Stomach (tissue), 9 donors: ENCODE measurements around the gene UBE2U. TPM values are rescaled to one million over a fixed set of nuclear protein-coding genes. Genes with fewer than 3 reads are reported as not detected.

Experiments
- DNase-seq, 2 donors: peaks; one replicate each; pipeline versions ENCODE4 v3.0.0 to v3.0.0-alpha.2; 2013 to 2019
- H3K27ac ChIP-seq, 5 donors: fragments of 200-600 bp in 4 of 5; sonication (generic) in 4 of 5; one replicate each; pipeline ENCODE4 v1.5.1; 2013 to 2019; ENCODE audit warnings: mild to moderate bottlenecking in 1 of 5, moderate library complexity in 1 of 5
- H3K27me3 ChIP-seq, 3 donors: fragments of 200-600 bp; sonication (generic); one replicate each; pipeline ENCODE4 v1.5.1; 2017 to 2019; ENCODE audit warnings: mixed run types in 1 of 3
- H3K36me3 ChIP-seq, 4 donors: fragments of 200-600 bp; sonication (generic); 1 replicate in 3 of 4; 2 replicates in 1 of 4; pipeline ENCODE4 v1.5.1; 2016 to 2019
- H3K4me1 ChIP-seq, 4 donors: fragments of 200-600 bp; sonication (generic); one replicate each; pipeline ENCODE4 v1.5.1; 2016 to 2019
- H3K4me3 ChIP-seq, 4 donors: fragments of 200-600 bp; sonication (generic) in 3 of 4; one replicate each; pipeline ENCODE4 v1.5.1; 2016 to 2019; ENCODE audit warnings: mild to moderate bottlenecking in 1 of 4
- H3K9me3 ChIP-seq, 4 donors: fragments of 200-600 bp; sonication (generic); one replicate each; pipeline ENCODE4 v1.5.1; 2016 to 2019
- EP300 ChIP-seq: sonication (generic); formaldehyde crosslinking; IDR thresholded peaks from one replicate; pipeline ENCODE4 v1.6.1; 2017; ENCODE audit warnings: antibody characterized with exemption
- POLR2A ChIP-seq, 4 donors: fragments of 450-650 bp; IDR thresholded peaks; one replicate each; pipeline ENCODE4 v1.6.1; 2016; ENCODE audit warnings: antibody characterized with exemption in 4 of 4, control low read depth in 2 of 4, mild to moderate bottlenecking in 1 of 4, moderate library complexity in 1 of 4
- POLR2AphosphoS5 ChIP-seq, 3 donors: sonication (generic); formaldehyde crosslinking; IDR thresholded peaks; one replicate each; pipeline ENCODE4 v1.6.1; 2016; ENCODE audit warnings: antibody characterized with exemption in 3 of 3
- WGBS, 5 donors: extraction: QIAGEN DNeasy Blood & Tissue Kit in 3 of 5; methylation state at CpG; one replicate each; pipeline versions ENCODE4 v1.1.5 to v1.1.7; 2013 to 2018; 5-methylcytosine and 5-hydroxymethylcytosine counted together
- intact Hi-C: fragments of 100-400 bp; cut with DNase I; formaldehyde crosslinking; loops from one replicate; pipeline ENCODE4 v1.15.1; 2023; ENCODE audit warnings: low total_unique reads
- polyA plus RNA-seq, 3 donors: library from polyadenylated mRNA; stranded (reverse); fragments of 200-250 nt; gene quantifications; one replicate each; pipeline ENCODE4 v1.2.3, GENCODE V29; 2013
- total RNA-seq, 5 donors: library from RNA; depleted of rRNA; stranded (reverse); fragments of >200 nt; gene quantifications; one replicate each; pipeline versions ENCODE4 v1.1.0 to v1.2.3, GENCODE V29; 2014 to 2016
- TF ChIP-seq, protein P1 (sequence below), 7 experiments: fragments of 450-650 bp in 4 of 7; fragments of 200-600 bp in 3 of 7; sonication (generic) in 3 of 7; IDR thresholded peaks; one replicate each; pipeline ENCODE4 v1.5.1; 2016 to 2019; ENCODE audit warnings: antibody characterized with exemption in 7 of 7, control low read depth in 2 of 7, mild to moderate bottlenecking in 1 of 7
- donor health status: healthy with polysubstance abuse.
- donor health status: Bipolar disorder and iron deficiency.
- donor health status: healthy.

Gene UBE2U
- total and polyA plus RNA-seq, 8 donors, result 0.08 TPM; not detected in 7

DNA sequence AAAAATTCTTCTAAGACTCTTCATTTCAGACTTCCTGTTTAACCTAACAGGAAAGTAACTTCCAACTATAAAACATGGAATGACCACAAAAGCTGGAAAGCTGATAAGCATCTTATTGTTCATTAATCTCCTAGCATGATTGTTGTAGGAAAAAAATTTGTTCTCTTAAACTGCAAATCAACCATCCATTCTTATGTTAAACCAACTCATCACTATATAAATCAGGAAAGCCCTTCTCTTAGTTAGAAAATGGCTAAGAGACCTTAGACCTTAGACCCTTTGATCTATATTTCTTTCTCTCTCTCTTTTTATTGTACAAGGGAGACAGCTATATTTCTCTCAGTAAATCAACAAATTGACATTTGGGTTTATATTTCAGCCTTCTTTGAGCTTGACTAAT, 101.4 kb downstream of the UBE2U start:
- Histone ChIP-seq H3K27me3 (no peaks in the 10 kb centered on the region), H3K9me3 (no peaks in the 10 kb centered on the region), H3K36me3 (no peaks in the 10 kb centered on the region), H3K4me1 (no peaks in the 10 kb centered on the region), H3K27ac (no peak overlapping the region), H3K4me3 (no peak overlapping the region)
- TF ChIP-seq POLR2A (IDR thresholded peaks at IDR 0.05), result no peak
- TF ChIP-seq EP300, result no peak
- TF ChIP-seq, protein P1, sequence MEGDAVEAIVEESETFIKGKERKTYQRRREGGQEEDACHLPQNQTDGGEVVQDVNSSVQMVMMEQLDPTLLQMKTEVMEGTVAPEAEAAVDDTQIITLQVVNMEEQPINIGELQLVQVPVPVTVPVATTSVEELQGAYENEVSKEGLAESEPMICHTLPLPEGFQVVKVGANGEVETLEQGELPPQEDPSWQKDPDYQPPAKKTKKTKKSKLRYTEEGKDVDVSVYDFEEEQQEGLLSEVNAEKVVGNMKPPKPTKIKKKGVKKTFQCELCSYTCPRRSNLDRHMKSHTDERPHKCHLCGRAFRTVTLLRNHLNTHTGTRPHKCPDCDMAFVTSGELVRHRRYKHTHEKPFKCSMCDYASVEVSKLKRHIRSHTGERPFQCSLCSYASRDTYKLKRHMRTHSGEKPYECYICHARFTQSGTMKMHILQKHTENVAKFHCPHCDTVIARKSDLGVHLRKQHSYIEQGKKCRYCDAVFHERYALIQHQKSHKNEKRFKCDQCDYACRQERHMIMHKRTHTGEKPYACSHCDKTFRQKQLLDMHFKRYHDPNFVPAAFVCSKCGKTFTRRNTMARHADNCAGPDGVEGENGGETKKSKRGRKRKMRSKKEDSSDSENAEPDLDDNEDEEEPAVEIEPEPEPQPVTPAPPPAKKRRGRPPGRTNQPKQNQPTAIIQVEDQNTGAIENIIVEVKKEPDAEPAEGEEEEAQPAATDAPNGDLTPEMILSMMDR (IDR thresholded peaks at IDR 0.05), result no peak
- TF ChIP-seq POLR2AphosphoS5 (IDR thresholded peaks at IDR 0.05), result no peak
- DNase-seq, result no peak
- intact Hi-C loops, result no loop called here

DNA sequence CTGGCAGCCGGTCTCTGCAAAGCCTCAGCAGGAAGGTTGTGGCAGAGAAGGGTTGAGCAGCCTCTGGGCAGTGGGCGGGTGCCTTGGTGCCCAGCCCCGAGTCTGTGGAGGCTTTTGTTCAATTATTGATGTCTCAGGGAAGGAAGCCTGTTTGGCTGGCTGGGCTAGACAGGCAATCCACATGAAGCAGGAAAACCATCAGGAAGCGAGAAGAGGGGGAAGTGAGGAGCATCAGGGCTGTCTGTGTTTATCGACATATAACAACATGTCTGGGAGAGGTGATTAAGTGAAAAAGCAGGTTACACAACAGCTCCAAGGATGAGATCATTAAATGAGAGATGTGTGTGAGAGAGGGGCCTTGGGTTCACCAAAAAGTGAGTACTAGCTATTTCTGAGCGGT, 105.4 kb downstream of the UBE2U start:
- H3K9me3 ChIP-seq, result no peaks in the 10 kb centered on the region
- H3K27ac ChIP-seq, result no peak overlapping the region
- H3K4me1 ChIP-seq, result no peaks in the 10 kb centered on the region
- WGBS, 5 donors, result 53 to 72% (median 64%) methylated on average over 6 of the region's 6 CpGs
- TF ChIP-seq EP300 (no peak), POLR2A (IDR thresholded peaks at IDR 0.05) (no peak), POLR2AphosphoS5 (IDR thresholded peaks at IDR 0.05) (no peak)
- TF ChIP-seq, protein P1 (IDR thresholded peaks at IDR 0.05), result no peak
- no peak overlapping the region for H3K4me3 ChIP-seq
- H3K36me3 ChIP-seq, result no peaks in the 10 kb centered on the region
- H3K27me3 ChIP-seq, result no peaks in the 10 kb centered on the region
- DNase-seq, result peak in 1 of 2 donors; percentile 26
- intact Hi-C loops, result no loop called here

DNA sequence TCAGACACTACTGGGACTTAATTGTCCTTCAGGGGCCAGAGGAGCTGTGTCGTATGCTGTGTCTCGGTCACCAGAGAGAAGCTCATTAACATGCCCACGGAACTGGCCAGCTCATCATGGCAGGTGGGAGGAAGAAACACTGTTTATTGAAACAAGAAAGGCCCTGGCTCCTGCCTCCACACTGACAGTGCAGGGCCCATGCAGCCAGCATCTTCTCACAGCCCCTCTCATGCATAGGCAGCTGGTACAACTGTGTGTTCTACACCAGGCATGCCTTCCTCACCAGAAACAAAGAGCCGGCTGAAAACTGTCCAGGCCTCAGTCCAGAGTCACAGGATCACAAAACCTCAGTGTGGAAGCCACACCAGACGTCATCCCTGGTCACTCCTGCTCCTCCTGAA, 106.0 kb downstream of the UBE2U start:
- whole genome bisulfite sequencing, 5 donors, result 80 to 85% (median 81%) methylated on average over 5 of the region's 5 CpGs

DNA sequence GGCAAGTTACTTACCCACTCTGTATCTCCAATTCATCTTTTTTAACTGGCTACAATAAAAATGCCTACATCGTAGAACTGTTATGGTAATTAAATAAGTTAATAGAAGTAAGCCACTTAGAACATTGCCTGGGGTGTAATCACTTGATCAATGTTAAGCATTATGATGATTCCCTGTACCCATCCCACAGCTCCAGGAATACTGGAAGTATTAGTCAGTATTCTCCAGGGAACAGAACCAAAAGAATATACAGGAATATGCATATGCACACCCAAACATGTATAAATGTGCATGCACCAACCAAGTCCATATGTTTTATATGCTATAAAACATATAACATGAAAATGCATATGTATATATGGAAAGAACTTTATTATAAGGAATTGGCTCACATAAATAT, 107.3 kb downstream of the UBE2U start:
- H3K36me3 ChIP-seq, result no peaks in the 10 kb centered on the region
- TF ChIP-seq, protein P1 (IDR thresholded peaks at IDR 0.05), result no peak
- TF ChIP-seq POLR2AphosphoS5 (IDR thresholded peaks at IDR 0.05), result no peak
- TF ChIP-seq EP300, result no peak
- no peak for TF ChIP-seq POLR2A (IDR thresholded peaks at IDR 0.05)
- no peak overlapping the region for H3K4me3 ChIP-seq
- no peaks in the 10 kb centered on the region for H3K4me1 ChIP-seq
- H3K27ac ChIP-seq, result no peak overlapping the region
- intact Hi-C loops, result no loop called here
- 95 to 100% (median 98%) methylated on average over 1 of the region's 1 CpG for WGBS, 5 donors
- H3K9me3 ChIP-seq, result no peaks in the 10 kb centered on the region
- H3K27me3 ChIP-seq, result no peaks in the 10 kb centered on the region
- no peak for DNase-seq

More for the DNA sequence above, 106.0 kb downstream of the UBE2U start:
- intact Hi-C loops, result no loop called here
- no peak for DNase-seq
- H3K36me3 ChIP-seq, result no peaks in the 10 kb centered on the region
- TF ChIP-seq POLR2A (IDR thresholded peaks at IDR 0.05), result no peak
- TF ChIP-seq, protein P1 (IDR thresholded peaks at IDR 0.05), result no peak
- TF ChIP-seq EP300, result no peak
- TF ChIP-seq POLR2AphosphoS5 (IDR thresholded peaks at IDR 0.05), result no peak
- H3K4me3 ChIP-seq, result no peak overlapping the region
- no peaks in the 10 kb centered on the region for H3K27me3 ChIP-seq
- H3K4me1 ChIP-seq, result no peaks in the 10 kb centered on the region
- H3K27ac ChIP-seq, result no peak overlapping the region
- no peaks in the 10 kb centered on the region for H3K9me3 ChIP-seq
